Left kidney (tissue), 2 donors: ENCODE measurements around the gene OXSR1. TPM values are rescaled to one million over a fixed set of nuclear protein-coding genes. Genes with fewer than 3 reads are reported as not detected.
"Not testable (repeated sequence)": the region's sequence is repeated elsewhere in the genome, so short reads cannot be mapped to it uniquely, and the experiment has no call there.

Experiments used
- DNase-seq: peaks from one replicate; pipeline ENCODE4 v3.0.0-alpha.2; 2013
- polyA plus RNA-seq: library from polyadenylated mRNA; unstranded; fragments of 120-200 nt; gene quantifications from one replicate; pipeline ENCODE4 v1.2.1, GENCODE V29; 2013; ENCODE audit not compliant: insufficient read length

The OXSR1 gene
- polyA plus RNA-seq, 1 donor, result 54.3 TPM

GRCh38 chr3:38268087-38268486 lies 102.8 kb downstream of the OXSR1 start:
- no peak for DNase-seq

GRCh38 chr3:38268522-38268921 lies 103.2 kb downstream of the OXSR1 start:
- DNase-seq, result no peak

GRCh38 chr3:38270606-38271005 lies 105.3 kb downstream of the OXSR1 start:
- no peak for DNase-seq

GRCh38 chr3:38271553-38271952 lies 106.2 kb downstream of the OXSR1 start:
- DNase-seq, result no peak

- DNase-seq, result no peak
These were observed 109.7 kb downstream of the OXSR1 start for GRCh38 chr3:38274864-38275649.

- DNase-seq, result no peak
These were observed 110.3 kb downstream of the OXSR1 start for GRCh38 chr3:38275658-38276057.

GRCh38 chr3:38276081-38276916 lies 111.0 kb downstream of the OXSR1 start:
- no peak for DNase-seq

- DNase-seq, result no peak
These were observed 111.7 kb downstream of the OXSR1 start for GRCh38 chr3:38276917-38277630.

- no peak for DNase-seq
These were observed 113.5 kb downstream of the OXSR1 start for GRCh38 chr3:38278841-38279240.

GRCh38 chr3:38281895-38282686 lies 116.8 kb downstream of the OXSR1 start, which contains the start of gene SLC22A14:
Gene SLC22A14 (plus strand): TSS chr3:38282294. CDS start chr3:38306027, 23,733 bp downstream.
- DNase-seq, result no peak

GRCh38 chr3:38283810-38284755 lies 118.7 kb downstream of the OXSR1 start:
- no peak for DNase-seq

- DNase-seq, result no peak
These were observed 119.4 kb downstream of the OXSR1 start for GRCh38 chr3:38284756-38285150.

- not testable (repeated sequence) for DNase-seq
These were observed 124.2 kb downstream of the OXSR1 start for GRCh38 chr3:38289286-38290217.

- DNase-seq, result not testable (repeated sequence)
These were observed 131.7 kb downstream of the OXSR1 start for GRCh38 chr3:38297053-38297452.

GRCh38 chr3:38297537-38297936 lies 132.2 kb downstream of the OXSR1 start:
- no peak for DNase-seq

- DNase-seq, result no peak
These were observed 132.8 kb downstream of the OXSR1 start for GRCh38 chr3:38297947-38298711.
